IMR-90 (cell line): Measurements from ENCODE around the gene RUBCN. TPM values are rescaled to one million over a fixed set of nuclear protein-coding genes. Genes with fewer than 3 reads are reported as not detected.
"Not testable (repeated sequence)": the region's sequence is repeated elsewhere in the genome, so short reads cannot be mapped to it uniquely, and the experiment has no call there.

Experiments used
- ATAC-seq: fragments of 200-7000 bp; cut with Tn5 transposase; 2 replicates; pipeline ENCODE4 v1.9.1; 2020; ENCODE audit warnings: low read depth, mild to moderate bottlenecking, moderate library complexity
- BruUV-seq: library from RNA; stranded (reverse); fragments of 400-500 nt; replicated peaks from 2 replicates; lab custom pipeline; 2021; lab: Mats Ljungman, UMichigan
- CTCF ChIA-PET: fragments of 300-600 bp; formaldehyde crosslinking; extraction: SDS; loops from one replicate; lab custom pipeline; 2021; ENCODE audit warnings: antibody characterized with exemption; lab: Yijun Ruan, JAX
- POLR2A ChIA-PET: fragments of 300-600 bp; sonication (Branson Sonifier 250); formaldehyde crosslinking; loops from one replicate; lab custom pipeline; 2022; ENCODE audit warnings: antibody characterized with exemption; ENCODE audit not compliant: unreplicated experiment; lab: Charles Lee
- DNase-seq: peaks from one replicate; pipeline ENCODE4 v3.0.0; 2013
- H2AFZ ChIP-seq: replicated peaks from 2 replicates; pipeline ENCODE3; 2013; ENCODE audit warnings: low read length, mild to moderate bottlenecking; ENCODE audit not compliant: poor library complexity
- H2AK5ac ChIP-seq: 2 replicates; pipeline ENCODE4 v1.6.1; 2013; ENCODE audit warnings: low read depth, low read length, inconsistent platforms
- H2AK9ac ChIP-seq: replicated peaks from 2 replicates; pipeline ENCODE3; 2013; ENCODE audit warnings: mild to moderate bottlenecking, low read depth, low read length, moderate library complexity; ENCODE audit not compliant: poor library complexity
- H2BK120ac ChIP-seq: 2 replicates; pipeline ENCODE4 v1.6.1; 2013; ENCODE audit warnings: low read depth, low read length, inconsistent platforms
- H2BK15ac ChIP-seq: 3 replicates; pipeline ENCODE4 v1.6.1; 2013; ENCODE audit warnings: low read depth, low read length, inconsistent platforms
- H2BK20ac ChIP-seq: 2 replicates; pipeline ENCODE4 v1.6.1; 2013; ENCODE audit warnings: low read depth, mild to moderate bottlenecking, inconsistent platforms, low read length, moderate library complexity
- H2BK5ac ChIP-seq: 2 replicates; pipeline ENCODE4 v1.6.1; 2013; ENCODE audit warnings: mild to moderate bottlenecking, low read depth, low read length, inconsistent platforms; ENCODE audit not compliant: poor library complexity, severe bottlenecking
- H3K14ac ChIP-seq: replicated peaks from 2 replicates; pipeline ENCODE4 v1.6.1; 2013; ENCODE audit warnings: low read depth, low read length, inconsistent platforms
- H3K18ac ChIP-seq: 2 replicates; pipeline ENCODE4 v1.6.1; 2013; ENCODE audit warnings: low read depth, low read length, control low read depth
- H3K23ac ChIP-seq: 2 replicates; pipeline ENCODE4 v1.6.1; 2013; ENCODE audit warnings: low read depth, low read length, inconsistent platforms
- H3K27ac ChIP-seq: 2 replicates; pipeline ENCODE4 v1.5.1; 2013; ENCODE audit warnings: mild to moderate bottlenecking, control low read depth, low read length; ENCODE audit not compliant: insufficient read depth
- H3K27me3 ChIP-seq: 2 replicates; pipeline ENCODE4 v1.6.1; 2013; ENCODE audit warnings: low read length; ENCODE audit not compliant: control insufficient read depth, insufficient read depth
- H3K36me3 ChIP-seq: 2 replicates; pipeline ENCODE4 v1.6.1; 2013; ENCODE audit warnings: low read length, mixed read lengths; ENCODE audit not compliant: control insufficient read depth, insufficient read depth
- H3K4ac ChIP-seq: 2 replicates; pipeline ENCODE4 v1.6.1; 2013; ENCODE audit warnings: low read depth, low read length, inconsistent platforms
- H3K4me1 ChIP-seq: 2 replicates; pipeline ENCODE4 v1.6.1; 2013; ENCODE audit warnings: low read length, mixed read lengths; ENCODE audit not compliant: control insufficient read depth, insufficient read depth
- H3K4me2 ChIP-seq: 2 replicates; pipeline ENCODE4 v1.6.1; 2013; ENCODE audit warnings: low read depth, mild to moderate bottlenecking, control low read depth, low read length, moderate library complexity
- H3K4me3 ChIP-seq: 2 replicates; pipeline ENCODE4 v1.5.1; 2013; ENCODE audit warnings: low read depth, mild to moderate bottlenecking, control low read depth, low read length, moderate library complexity; ENCODE audit not compliant: insufficient read depth
- H3K56ac ChIP-seq: 2 replicates; pipeline ENCODE4 v1.6.1; 2013; ENCODE audit warnings: low read length, inconsistent platforms; ENCODE audit not compliant: insufficient read depth; ENCODE audit errors: extremely low read depth
- H3K79me1 ChIP-seq, 2 experiments: 2 replicates each; pipeline ENCODE4 v1.6.1; 2013; ENCODE audit warnings: low read length in 2 of 2, inconsistent platforms in 1 of 2, low read depth in 1 of 2
- H3K9ac ChIP-seq: 2 replicates; pipeline ENCODE4 v1.6.1; 2013; ENCODE audit warnings: low read depth, low read length, control low read depth
- H3K9me1 ChIP-seq: 2 replicates; pipeline ENCODE4 v1.6.1; 2013; ENCODE audit warnings: low read length, inconsistent platforms; ENCODE audit not compliant: insufficient read depth
- H3K9me3 ChIP-seq: 2 replicates; pipeline ENCODE4 v1.6.1; 2013; ENCODE audit warnings: low read length; ENCODE audit not compliant: control insufficient read depth, insufficient read depth
- H4K20me1 ChIP-seq: 2 replicates; pipeline ENCODE4 v1.6.1; 2013; ENCODE audit warnings: low read length, inconsistent platforms; ENCODE audit not compliant: insufficient read depth
- H4K5ac ChIP-seq: 2 replicates; pipeline ENCODE4 v1.6.1; 2013; ENCODE audit warnings: mild to moderate bottlenecking, low read depth, low read length, control low read depth
- H4K8ac ChIP-seq, 2 experiments: 2 replicates each; pipeline ENCODE4 v1.6.1; 2013; ENCODE audit warnings: low read depth in 2 of 2, low read length in 2 of 2, control low read depth in 1 of 2, inconsistent platforms in 1 of 2
- H4K91ac ChIP-seq: 2 replicates; pipeline ENCODE4 v1.6.1; 2013; ENCODE audit warnings: low read depth, low read length, inconsistent platforms; ENCODE audit not compliant: insufficient read depth
- WGBS, 2 experiments: methylation state at CpG; one replicate each; pipeline versions ENCODE4 v1.1.5 to v1.1.7; 2013; ENCODE audit warnings: missing lambda C conversion rate in 2 of 2; ENCODE audit not compliant: insufficient read length in 1 of 2; ENCODE audit errors: extremely low coverage in 2 of 2; 5-methylcytosine and 5-hydroxymethylcytosine counted together
- dilution Hi-C: fragments of 300-500 bp; cut with HindIII; formaldehyde crosslinking; loops from one replicate; pipeline ENCODE4 v1.14.3; 2018; ENCODE audit warnings: low sequenced_read_pairs; ENCODE audit not compliant: unreplicated experiment
- in situ Hi-C: fragments of 300-500 bp; cut with MboI; formaldehyde crosslinking; loops from 3 replicates; pipeline ENCODE4 v1.14.3; 2019; ENCODE audit warnings: low sequenced_read_pairs, inconsistent platforms, mixed read lengths
- intact Hi-C: fragments of 100-400 bp; cut with micrococcal nuclease; formaldehyde crosslinking; loops from 2 replicates; pipeline ENCODE4 v1.10.0; 2022
- polyA plus RNA-seq, 3 experiments: library from polyadenylated mRNA; depleted of rRNA; stranded (reverse); fragments of >200 nt; gene quantifications; 2 replicates each; pipeline ENCODE4 v1.2.3, GENCODE V29; 2012; ENCODE audit warnings: low replicate concordance in 1 of 3
- total RNA-seq: library from RNA; depleted of rRNA; stranded (reverse); fragments of >200 nt; gene quantifications from 2 replicates; pipeline ENCODE4 v1.2.3, GENCODE V29; 2012

The RUBCN gene
- total and polyA plus RNA-seq, 2 of the 4 experiments (the other 2 are of a cell fraction): 10.8 to 12.6 TPM

DNA sequence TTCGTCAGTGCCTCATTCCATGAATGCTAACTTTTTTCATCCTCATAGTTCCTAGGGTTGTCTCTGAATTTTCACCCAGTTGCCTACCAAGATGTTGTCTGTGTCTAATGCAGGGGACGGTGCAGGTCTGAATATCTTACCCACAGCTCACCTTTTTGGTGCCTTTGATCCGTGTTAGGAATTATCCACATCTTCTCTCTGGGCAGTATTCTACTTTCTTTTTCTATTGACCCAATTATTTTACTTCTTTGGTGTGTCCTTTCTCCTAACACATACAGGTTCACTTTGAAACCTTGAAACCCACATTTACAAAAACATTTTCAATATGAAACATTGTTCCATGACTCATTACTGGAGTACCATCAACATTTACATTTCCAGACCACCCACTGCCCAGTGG, 80.6 kb downstream of the RUBCN start:
- H3K9ac ChIP-seq, H3K9me1 ChIP-seq, ATAC-seq, H3K18ac ChIP-seq, H3K4me3 ChIP-seq, H2AFZ ChIP-seq, H2AK5ac ChIP-seq, H3K4me2 ChIP-seq, H4K8ac ChIP-seq, in situ Hi-C loops, DNase-seq, H3K56ac ChIP-seq, H4K5ac ChIP-seq, H4K91ac ChIP-seq, H3K4ac ChIP-seq, H2BK5ac ChIP-seq, H3K79me1 ChIP-seq, intact Hi-C loops, H4K20me1 ChIP-seq, CTCF ChIA-PET, POLR2A ChIA-PET, H2BK20ac ChIP-seq, H3K36me3 ChIP-seq, BruUV-seq, H3K27ac ChIP-seq, H3K9me3 ChIP-seq, H3K14ac ChIP-seq, H2AK9ac ChIP-seq, dilution Hi-C loops, H3K4me1 ChIP-seq, H2BK15ac ChIP-seq, H2BK120ac ChIP-seq, H3K27me3 ChIP-seq, H3K23ac ChIP-seq: not testable (repeated sequence)
- no CpG with 5 or more reads among the region's 3 CpGs for WGBS, 2 experiments

DNA sequence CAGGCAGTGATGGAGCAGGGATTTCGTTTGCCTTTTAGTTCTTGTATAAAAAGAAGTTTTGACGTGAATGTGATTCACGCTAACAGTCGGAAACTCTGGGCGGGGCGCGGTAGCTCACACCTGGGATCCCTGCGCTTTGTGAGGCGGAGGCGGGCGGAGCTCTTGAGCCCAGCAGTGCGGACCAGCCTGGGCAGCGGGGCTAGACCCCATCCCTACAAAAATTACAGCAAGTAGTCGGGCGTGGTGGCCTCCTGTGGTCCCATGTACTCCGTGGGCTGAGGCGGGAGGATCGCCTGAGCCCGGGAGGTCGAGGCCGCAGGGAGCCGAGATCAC, 81.7 kb downstream of the RUBCN start:
- H3K4me3 ChIP-seq: not testable (repeated sequence)

More for the DNA sequence above, 81.7 kb downstream of the RUBCN start:
- CTCF ChIA-PET, H3K4me1 ChIP-seq, H2BK120ac ChIP-seq, ATAC-seq, H3K56ac ChIP-seq, H4K5ac ChIP-seq, H3K9me3 ChIP-seq, H4K8ac ChIP-seq, H3K36me3 ChIP-seq, H3K9me1 ChIP-seq, H3K27ac ChIP-seq, BruUV-seq, in situ Hi-C loops, H3K79me1 ChIP-seq, H2AK5ac ChIP-seq, H4K20me1 ChIP-seq, POLR2A ChIA-PET, H3K9ac ChIP-seq, H2AFZ ChIP-seq, intact Hi-C loops, H3K23ac ChIP-seq, dilution Hi-C loops, H3K14ac ChIP-seq, H3K27me3 ChIP-seq, H2BK20ac ChIP-seq, H2BK5ac ChIP-seq, H3K4me2 ChIP-seq, H2AK9ac ChIP-seq, H2BK15ac ChIP-seq, H4K91ac ChIP-seq, H3K4ac ChIP-seq, DNase-seq, H3K18ac ChIP-seq: not testable (repeated sequence)
- no CpG with 5 or more reads among the region's 22 CpGs for WGBS, 2 experiments
